Heart left ventricle (tissue), 16 donors: ENCODE data around the gene PLSCR3. TPM values are rescaled to one million over a fixed set of nuclear protein-coding genes. Genes with fewer than 3 reads are reported as not detected.
A peak's percentile ranks its signal among the peaks of the same experiment; 100 is the strongest.

Experiments used
- ATAC-seq, 4 donors: fragments of 200-7000 bp; cut with Tn5 transposase; one replicate each; pipeline ENCODE4 v1.9.1; 2020 to 2022; ENCODE audit warnings: moderate library complexity in 4 of 4, mild to moderate bottlenecking in 3 of 4, moderate number of reproducible peaks in 1 of 4
- DNase-seq, 5 donors: peaks; one replicate each; pipeline ENCODE4 v3.0.0-alpha.2; 2020
- H3K27ac ChIP-seq, 12 donors: fragments of 200-600 bp; sonication (generic) in 4 of 12; one replicate each; pipeline versions ENCODE4 v1.5.0 to v1.8.0; 2016 to 2022; ENCODE audit warnings: mild to moderate bottlenecking in 2 of 12
- H3K27me3 ChIP-seq, 9 donors: fragments of 200-600 bp; sonication (generic) in 2 of 9; one replicate each; pipeline versions ENCODE4 v1.5.1 to v1.8.0; 2016 to 2022; ENCODE audit warnings: mild to moderate bottlenecking in 3 of 9
- H3K36me3 ChIP-seq, 9 donors: fragments of 200-600 bp; sonication (generic) in 2 of 9; one replicate each; pipeline versions ENCODE4 v1.5.0 to v1.8.0; 2018 to 2022; ENCODE audit warnings: mild to moderate bottlenecking in 2 of 9
- H3K4me1 ChIP-seq, 12 donors: fragments of 200-600 bp; sonication (generic) in 4 of 12; one replicate each; pipeline versions ENCODE4 v1.5.0 to v1.8.0; 2016 to 2022; ENCODE audit warnings: mild to moderate bottlenecking in 3 of 12
- H3K4me3 ChIP-seq, 12 donors: fragments of 200-600 bp; sonication (generic) in 4 of 12; one replicate each; pipeline versions ENCODE4 v1.5.0 to v1.8.0; 2017 to 2022; ENCODE audit warnings: mild to moderate bottlenecking in 9 of 12, moderate library complexity in 4 of 12
- H3K9me3 ChIP-seq, 12 donors: fragments of 200-600 bp; sonication (generic) in 4 of 12; one replicate each; pipeline versions ENCODE4 v1.5.0 to v1.8.0; 2016 to 2022; ENCODE audit warnings: mild to moderate bottlenecking in 1 of 12
- POLR2A ChIP-seq, 2 donors: fragments of 450-650 bp; IDR thresholded peaks; one replicate each; pipeline ENCODE4 v1.6.1; 2017; ENCODE audit warnings: antibody characterized with exemption in 2 of 2, mild to moderate bottlenecking in 2 of 2, moderate library complexity in 2 of 2
- WGBS, 4 donors: extraction: QIAGEN DNeasy Blood & Tissue Kit in 2 of 4; methylation state at CpG; one replicate each; pipeline versions ENCODE4 v1.1.5 to v1.1.7; 2013 to 2018; 5-methylcytosine and 5-hydroxymethylcytosine counted together
- intact Hi-C, 10 donors: fragments of 100-400 bp; cut with DNase I; formaldehyde crosslinking; loops; one replicate each; pipeline versions ENCODE4 v1.11.1 to v1.14.2; 2022
- polyA plus RNA-seq, 2 donors: library from polyadenylated mRNA; stranded (reverse); fragments of 200-250 nt; gene quantifications; one replicate each; pipeline ENCODE4 v1.2.3, GENCODE V29; 2013
- total RNA-seq, 9 donors: library from RNA; depleted of rRNA in 2 of 9; stranded (reverse); fragments of >200 nt in 2 of 9; fragmentation: NEBNext Ultra II Directional in 3 of 9; extraction: Animal tissue kit (Norgen Biotek cat#: 25700) in 3 of 9; gene quantifications; one replicate each; pipeline versions ENCODE4 v1.1.0 to v1.2.4, GENCODE V29; 2016 to 2023
- TF ChIP-seq, protein P1 (sequence below), 12 donors: fragments of 200-600 bp; sonication (generic) in 4 of 12; IDR thresholded peaks; one replicate each; pipeline versions ENCODE4 v1.5.0 to v1.8.0; 2018 to 2022; ENCODE audit warnings: antibody characterized with exemption in 12 of 12, mild to moderate bottlenecking in 5 of 12
- donor health status: ischemic (EF 13 %, LVEDD 7.1; RV severe dilation, severe dysfunction).
- donor health status: healthy with polysubstance abuse.
- donor health status: DM: no; HTN: yes; CAD: no.
- donor health status: DM: no; HTN: no; CAD: no.
- donor health status: ischemic (EF 25% LVEDD 6.9; RV normal size, moderate dysfunction).
- donor health status: ischemic (EF 25% LVEDD 5.7; RV mildly dilated, moderate dysfunction).
- donor health status: healthy.
- donor health status: DM: yes; HTN: yes; CAD: no.
- donor health status: ischemic (EF 35%, LVEDD 5.7; RV mildly dilated, moderate dysfunction).
- donor health status: nonischemic (EF 11% LVEDD 7.7; RV severe dilation, severe dysfunction).
- donor health status: DM: yes; HTN: yes; CAD: no.
- donor health status: PGD.
- donor health status: ischemic (EF 29% LVEDD 5.4; RV normal size, mild dysfunction).
- donor health status: nonischemic (EF 23%, LVEDD 6.1; RV moderate dilation, normal function).

PLSCR3 gene
- total and polyA plus RNA-seq, 11 donors = 14.3 to 29.5 (median 16.9) TPM

DNA sequence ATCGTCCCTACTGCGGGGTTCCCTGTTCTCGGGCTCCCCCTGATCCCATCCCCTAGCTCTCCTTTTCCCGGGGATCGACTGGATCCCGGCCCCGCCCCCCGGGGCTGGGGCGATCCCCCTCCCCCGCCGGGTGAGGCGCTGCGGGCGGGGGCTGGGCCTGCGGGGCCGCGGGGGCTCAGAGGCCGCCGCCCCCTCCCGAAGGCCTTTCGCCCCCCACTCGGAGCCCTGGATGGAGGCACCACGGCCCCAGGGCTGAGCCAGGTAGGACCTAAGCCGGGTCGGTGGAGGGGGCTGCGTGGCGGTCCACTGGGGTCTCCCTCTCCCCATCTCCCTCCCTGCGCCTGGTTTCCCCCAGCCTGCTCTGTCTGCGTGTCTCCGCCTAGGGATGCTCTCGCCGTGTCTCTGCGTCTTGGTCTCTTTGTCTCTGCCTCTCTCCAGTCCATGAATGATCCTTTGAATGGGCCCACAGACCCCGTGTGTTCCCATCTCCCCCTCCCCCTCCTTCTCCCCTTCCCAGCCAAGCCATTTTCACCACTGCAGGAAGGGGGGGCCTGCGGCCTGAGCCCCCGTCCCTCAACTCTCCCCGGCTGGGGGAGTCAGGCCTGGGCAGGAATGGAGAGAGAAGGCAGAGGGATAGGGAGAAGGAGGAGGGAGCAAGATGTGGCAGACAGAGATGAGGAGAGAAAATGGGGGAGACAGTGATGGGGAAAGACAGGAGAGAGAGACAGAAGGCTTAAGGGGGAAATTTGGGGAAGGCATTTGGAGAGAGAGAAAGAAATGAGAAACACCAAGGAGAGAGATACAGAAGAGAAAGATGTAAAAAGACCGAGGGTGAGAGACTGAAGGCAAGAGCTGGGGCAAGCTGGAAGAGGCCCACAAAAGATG, 11.3 kb upstream of the PLSCR3 start:
- Histone ChIP-seq H3K4me3 (peak overlapping the region; percentile 49 to 88 (median 72)), H3K27ac (peak overlapping the region; percentile 59 to 98 (median 90)), H3K9me3 (no peaks in the 10 kb centered on the region), H3K27me3 (peaks cover 0 to 5% (median 0%) of the 10 kb centered on the region in 9 donors), H3K4me1 (peaks cover 5 to 34% (median 17%) of the 10 kb centered on the region in 12 donors), H3K36me3 (peaks cover 0 to 16% (median 0%) of the 10 kb centered on the region in 9 donors)
- DNase-seq (no peak), ATAC-seq (no peak)
- TF ChIP-seq, protein P1, sequence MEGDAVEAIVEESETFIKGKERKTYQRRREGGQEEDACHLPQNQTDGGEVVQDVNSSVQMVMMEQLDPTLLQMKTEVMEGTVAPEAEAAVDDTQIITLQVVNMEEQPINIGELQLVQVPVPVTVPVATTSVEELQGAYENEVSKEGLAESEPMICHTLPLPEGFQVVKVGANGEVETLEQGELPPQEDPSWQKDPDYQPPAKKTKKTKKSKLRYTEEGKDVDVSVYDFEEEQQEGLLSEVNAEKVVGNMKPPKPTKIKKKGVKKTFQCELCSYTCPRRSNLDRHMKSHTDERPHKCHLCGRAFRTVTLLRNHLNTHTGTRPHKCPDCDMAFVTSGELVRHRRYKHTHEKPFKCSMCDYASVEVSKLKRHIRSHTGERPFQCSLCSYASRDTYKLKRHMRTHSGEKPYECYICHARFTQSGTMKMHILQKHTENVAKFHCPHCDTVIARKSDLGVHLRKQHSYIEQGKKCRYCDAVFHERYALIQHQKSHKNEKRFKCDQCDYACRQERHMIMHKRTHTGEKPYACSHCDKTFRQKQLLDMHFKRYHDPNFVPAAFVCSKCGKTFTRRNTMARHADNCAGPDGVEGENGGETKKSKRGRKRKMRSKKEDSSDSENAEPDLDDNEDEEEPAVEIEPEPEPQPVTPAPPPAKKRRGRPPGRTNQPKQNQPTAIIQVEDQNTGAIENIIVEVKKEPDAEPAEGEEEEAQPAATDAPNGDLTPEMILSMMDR (IDR thresholded peaks at IDR 0.05) = no peak
- no peak for TF ChIP-seq POLR2A (IDR thresholded peaks at IDR 0.05)
- 15 to 38% (median 19%) methylated on average over 8 to 38 of the region's 38 CpGs for WGBS, 4 donors
- intact Hi-C loops = loop anchor here in 2 of 10 donors (2.0 kb wide), 1 partner anchor 29 kb away; the partner anchor contains the start of gene TMEM102 (in 2 of the 2)

DNA sequence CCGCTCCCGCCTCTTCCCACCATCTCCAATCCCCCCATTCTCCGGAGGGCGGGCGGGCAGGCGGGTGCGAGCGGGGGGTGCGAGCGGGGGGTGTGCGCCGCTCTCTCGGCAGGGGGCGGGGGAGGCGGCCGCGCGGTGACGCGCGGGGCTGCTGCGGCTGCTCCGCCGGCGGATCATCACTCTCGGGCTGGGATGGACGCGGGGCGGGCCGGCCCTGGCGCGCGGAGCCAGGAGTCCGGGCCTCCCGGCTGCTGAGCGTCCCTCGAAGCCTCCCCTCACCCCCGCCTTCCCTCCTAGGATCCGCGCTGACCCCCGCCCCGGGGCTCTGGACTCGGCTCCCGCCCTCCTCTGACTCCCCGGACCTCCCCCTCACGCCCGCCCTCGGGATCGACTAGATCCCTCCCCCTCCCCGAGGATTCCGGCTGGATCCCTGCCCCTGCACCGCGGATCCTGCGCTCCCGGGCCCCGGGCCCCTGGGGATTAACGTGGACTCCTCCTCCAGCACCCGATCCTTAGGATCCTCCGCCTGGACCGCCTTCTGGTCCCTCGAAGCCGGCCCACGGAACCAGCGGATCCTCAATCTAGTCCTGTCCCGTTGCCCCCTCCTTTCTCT, 10.5 kb upstream of the PLSCR3 start:
- Histone ChIP-seq H3K36me3 (peaks cover 0 to 16% (median 0%) of the 10 kb centered on the region in 9 donors), H3K27me3 (peaks cover 0 to 5% (median 0%) of the 10 kb centered on the region in 9 donors), H3K4me3 (peak overlapping the region; percentile 49 to 88 (median 72)), H3K9me3 (no peaks in the 10 kb centered on the region), H3K27ac (peak overlapping the region; percentile 59 to 98 (median 90)), H3K4me1 (peaks cover 5 to 34% (median 17%) of the 10 kb centered on the region in 12 donors)
- DNase-seq (peak; percentile 66 to 86 (median 72)), ATAC-seq (peak in 3 of 4 donors; percentile 32 to 54 (median 44))
- TF ChIP-seq POLR2A (IDR thresholded peaks at IDR 0.05) = peak in 1 of 2 donors; percentile 42
- TF ChIP-seq, protein P1 (IDR thresholded peaks at IDR 0.05) = peak in 4 of 12 donors; percentile 11 to 30 (median 17)
- WGBS, 4 donors = 1 to 2% (median 1%) methylated on average over 24 to 65 of the region's 65 CpGs
- intact Hi-C loops = loop anchor here in 6 of 10 donors (1.0 to 5.0 kb wide), 7 partner anchors 11 to 156 kb away; partner anchors contain the start of genes POLR2A (in 3 of the 6), KCTD11 (in 2 of the 6), TMEM102 (in 2 of the 6) and FGF11 (in 1 of the 6)

DNA sequence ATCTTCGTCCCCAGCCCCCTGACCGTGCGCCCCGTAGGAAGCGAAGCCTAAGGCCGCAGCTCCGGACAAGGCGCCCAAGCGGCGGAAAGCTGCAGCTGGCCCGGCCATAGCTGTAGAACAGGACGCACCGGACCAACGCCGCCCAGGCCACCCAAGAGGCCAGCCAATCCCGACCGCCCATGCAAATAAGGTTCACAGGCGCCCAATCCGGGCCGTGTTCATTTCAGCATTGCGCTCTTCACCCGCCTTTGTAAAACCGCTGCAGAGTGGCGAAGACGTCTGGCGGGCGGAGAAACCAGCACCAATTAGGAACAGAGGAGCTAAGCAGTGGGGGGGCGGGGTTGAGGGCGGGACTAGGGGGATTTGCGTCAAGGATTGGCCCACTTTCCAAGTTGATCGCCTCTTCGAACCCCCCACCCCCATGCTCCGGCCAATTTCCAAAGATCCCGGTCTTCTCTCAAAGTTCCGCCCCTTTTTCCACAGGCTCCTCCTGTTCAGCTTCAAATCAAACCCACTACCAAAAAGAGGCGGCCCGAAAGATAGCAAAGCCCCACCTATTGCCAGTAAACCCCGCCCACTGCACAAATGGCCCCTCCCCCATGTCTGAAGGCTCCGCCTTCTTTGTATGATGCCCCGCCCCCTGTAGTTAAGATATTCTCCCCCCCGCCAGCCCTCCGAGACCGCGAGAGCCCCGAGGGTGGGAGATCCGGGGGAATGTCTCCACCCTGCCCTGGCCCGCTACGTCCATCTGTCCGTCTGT, 9.8 kb upstream of the PLSCR3 start, which contains the start of gene TMEM256:
Gene TMEM256 (minus strand): TSS at position 121 of the 760 bp plus-strand sequence. CDS start 13 bp downstream, at position 108.
- TF ChIP-seq, protein P1 (IDR thresholded peaks at IDR 0.05) = no peak
- TF ChIP-seq POLR2A (IDR thresholded peaks at IDR 0.05) = peak; percentile 94 to 99
- Histone ChIP-seq H3K36me3 (peaks cover 0 to 9% (median 0%) of the 10 kb centered on the region in 9 donors), H3K4me1 (peaks cover 5 to 34% (median 17%) of the 10 kb centered on the region in 12 donors), H3K27ac (peak within 1 kb of the TSS; percentile 83 to 98 (median 92)), H3K27me3 (peaks cover 0 to 5% (median 0%) of the 10 kb centered on the region in 9 donors), H3K4me3 (peak within 1 kb of the TSS; percentile 49 to 88 (median 72)), H3K9me3 (no peaks in the 10 kb centered on the region)
- WGBS, 4 donors = 0 to 1% (median 0%) methylated on average over 28 to 49 of the region's 49 CpGs
- peak; percentile 99 for DNase-seq
- ATAC-seq = peak; percentile 93 to 97 (median 96)
- intact Hi-C loops = loop anchor here in 6 of 10 donors (1.0 to 5.0 kb wide), 8 partner anchors 10 to 157 kb away; partner anchors contain the start of genes POLR2A (in 3 of the 6), KCTD11 (in 2 of the 6), TMEM102 (in 2 of the 6) and FGF11 (in 1 of the 6)
